ENCODE measurements around the gene HSPA13. TPM values are rescaled to one million over a fixed set of nuclear protein-coding genes. Genes with fewer than 3 reads are reported as not detected.
A peak's percentile ranks its signal among the peaks of the same experiment; 100 is the strongest.

HSPA13 gene
- total and polyA plus RNA-seq, 4 donors, result 4.9 to 37.2 (median 13.2) TPM

DNA sequence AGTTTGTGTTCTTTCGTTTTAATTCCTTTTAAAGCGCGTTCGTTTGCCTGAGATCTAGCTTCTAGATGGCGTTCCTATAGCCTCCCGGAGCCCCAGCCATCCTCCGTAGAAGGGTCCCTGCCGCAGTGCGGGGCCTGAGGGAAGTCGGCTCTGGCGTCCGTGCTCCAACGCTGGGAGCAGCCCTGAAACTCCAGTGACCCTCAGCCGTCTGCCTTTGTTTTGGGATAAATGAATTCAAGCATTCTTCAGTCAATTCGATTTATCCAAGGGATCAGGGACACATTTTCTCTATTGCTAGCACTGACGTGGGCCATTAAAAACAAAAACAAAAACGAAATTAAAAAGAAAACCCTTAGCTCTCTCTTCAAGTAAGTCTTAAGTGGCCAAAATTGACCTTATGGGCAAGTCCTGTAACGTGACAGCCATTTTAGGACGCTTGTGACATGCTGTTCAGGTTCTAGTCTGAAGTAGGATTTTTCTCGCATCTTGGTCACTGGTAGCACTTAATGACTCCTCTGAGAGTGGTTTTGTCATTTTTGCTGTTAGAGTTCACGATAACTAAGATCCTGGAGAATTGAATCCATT, 742 bp upstream of the HSPA13 start:
- H3K9ac ChIP-seq (ENCODE audit: low read depth in 1 of 2, low read length in 2 of 2), result peak overlapping the region; percentile 58 to 91
- WGBS, result 6% methylated on average over 21 of the region's 21 CpGs
- peaks cover 4 to 27% (median 19%) of the 10 kb centered on the region in 4 donors for H3K4me1 ChIP-seq (ENCODE audit: control insufficient read depth in 4 of 4, insufficient read depth in 4 of 4, low read length in 3 of 4)
- DNase-seq (ENCODE audit: low spot score), result no peak
- peaks cover 0 to under 1% (median 0%) of the 10 kb centered on the region in 4 donors for H3K36me3 ChIP-seq (ENCODE audit: control insufficient read depth in 4 of 4, insufficient read depth in 3 of 4, low read depth in 1 of 4, low read length in 3 of 4)
- TF ChIP-seq RXRA (IDR thresholded peaks at IDR 0.05) (peak in 1 of 2 donors; percentile 5), HNF4A (conservative IDR thresholded peaks at IDR 0.05) (no peak), GABPA (IDR thresholded peaks at IDR 0.05 in 1 of 2, conservative IDR thresholded peaks at IDR 0.05 in 1 of 2) (no peak), FOXA1 (IDR thresholded peaks at IDR 0.05) (no peak), ATF3 (IDR thresholded peaks at IDR 0.05) (no peak), EGR1 (IDR thresholded peaks at IDR 0.05; ENCODE audit: low read depth in 2 of 2) (no peak), YY1 (IDR thresholded peaks at IDR 0.05) (peak; percentile 66), TAF1 (conservative IDR thresholded peaks at IDR 0.05) (peak; percentile 34), ZBTB33 (IDR thresholded peaks at IDR 0.05) (peak; percentile 5), REST (IDR thresholded peaks at IDR 0.05) (no peak), RAD21 (IDR thresholded peaks at IDR 0.05) (no peak), NR2F2 (IDR thresholded peaks at IDR 0.05) (peak; percentile 46), SP1 (IDR thresholded peaks at IDR 0.05) (no peak), JUND (IDR thresholded peaks at IDR 0.05) (no peak), HNF4G (IDR thresholded peaks at IDR 0.05) (no peak), FOXA2 (IDR thresholded peaks at IDR 0.05) (no peak)
- TF ChIP-seq, protein P1, sequence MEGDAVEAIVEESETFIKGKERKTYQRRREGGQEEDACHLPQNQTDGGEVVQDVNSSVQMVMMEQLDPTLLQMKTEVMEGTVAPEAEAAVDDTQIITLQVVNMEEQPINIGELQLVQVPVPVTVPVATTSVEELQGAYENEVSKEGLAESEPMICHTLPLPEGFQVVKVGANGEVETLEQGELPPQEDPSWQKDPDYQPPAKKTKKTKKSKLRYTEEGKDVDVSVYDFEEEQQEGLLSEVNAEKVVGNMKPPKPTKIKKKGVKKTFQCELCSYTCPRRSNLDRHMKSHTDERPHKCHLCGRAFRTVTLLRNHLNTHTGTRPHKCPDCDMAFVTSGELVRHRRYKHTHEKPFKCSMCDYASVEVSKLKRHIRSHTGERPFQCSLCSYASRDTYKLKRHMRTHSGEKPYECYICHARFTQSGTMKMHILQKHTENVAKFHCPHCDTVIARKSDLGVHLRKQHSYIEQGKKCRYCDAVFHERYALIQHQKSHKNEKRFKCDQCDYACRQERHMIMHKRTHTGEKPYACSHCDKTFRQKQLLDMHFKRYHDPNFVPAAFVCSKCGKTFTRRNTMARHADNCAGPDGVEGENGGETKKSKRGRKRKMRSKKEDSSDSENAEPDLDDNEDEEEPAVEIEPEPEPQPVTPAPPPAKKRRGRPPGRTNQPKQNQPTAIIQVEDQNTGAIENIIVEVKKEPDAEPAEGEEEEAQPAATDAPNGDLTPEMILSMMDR (IDR thresholded peaks at IDR 0.05; ENCODE audit: low read depth, low read length, missing input control), result no peak
- TF ChIP-seq, protein P2, sequence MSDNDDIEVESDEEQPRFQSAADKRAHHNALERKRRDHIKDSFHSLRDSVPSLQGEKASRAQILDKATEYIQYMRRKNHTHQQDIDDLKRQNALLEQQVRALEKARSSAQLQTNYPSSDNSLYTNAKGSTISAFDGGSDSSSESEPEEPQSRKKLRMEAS (IDR thresholded peaks at IDR 0.05), result no peak
- no peaks in the 10 kb centered on the region for H3K27me3 ChIP-seq (ENCODE audit: control insufficient read depth in 4 of 4, insufficient read depth in 4 of 4, low read length in 3 of 4)
- H3K27ac ChIP-seq (ENCODE audit: low read depth in 1 of 2, low read length in 2 of 2), result peak overlapping the region; percentile 68 to 80
- peak overlapping the region; percentile 62 to 90 (median 89) for H3K4me3 ChIP-seq (ENCODE audit: low read depth in 1 of 3, low read length in 3 of 3)
- no peaks in the 10 kb centered on the region for H3K9me3 ChIP-seq (ENCODE audit: control insufficient read depth in 4 of 4, low read length in 3 of 4)

All from liver (tissue), 9 donors.